Suprapubic skin (tissue), 4 donors: ENCODE results near the gene RAMACL. TPM values are rescaled to one million over a fixed set of nuclear protein-coding genes. Genes with fewer than 3 reads are reported as not detected.

Experiments used
- DNase-seq, 2 donors: peaks; one replicate each; pipeline ENCODE4 v3.0.0-alpha.2; 2019; ENCODE audit warnings: low spot score in 2 of 2
- H3K27ac ChIP-seq: fragments of 200-600 bp; sonication (generic); one replicate; pipeline ENCODE4 v1.5.1; 2019
- H3K27me3 ChIP-seq: fragments of 200-600 bp; sonication (generic); one replicate; pipeline ENCODE4 v1.5.1; 2019
- H3K36me3 ChIP-seq: fragments of 200-600 bp; sonication (generic); one replicate; pipeline ENCODE4 v1.5.1; 2019
- H3K4me1 ChIP-seq: fragments of 200-600 bp; sonication (generic); one replicate; pipeline ENCODE4 v1.5.1; 2019
- H3K4me3 ChIP-seq: fragments of 200-600 bp; sonication (generic); one replicate; pipeline ENCODE4 v1.5.1; 2019; ENCODE audit warnings: mild to moderate bottlenecking
- H3K9me3 ChIP-seq: fragments of 200-600 bp; sonication (generic); one replicate; pipeline ENCODE4 v1.5.1; 2019
- CTCF ChIP-seq, 2 donors: fragments of 200-600 bp in 1 of 2; fragments of 450-650 bp in 1 of 2; sonication (generic) in 1 of 2; IDR thresholded peaks; one replicate each; pipeline ENCODE4 v1.5.1; 2016 to 2019; ENCODE audit warnings: antibody characterized with exemption in 2 of 2, mild to moderate bottlenecking in 1 of 2, moderate library complexity in 1 of 2
- EP300 ChIP-seq: sonication (generic); formaldehyde crosslinking; IDR thresholded peaks from one replicate; pipeline ENCODE4 v1.6.1; 2017; ENCODE audit warnings: antibody characterized with exemption
- POLR2A ChIP-seq, 2 donors: fragments of 450-650 bp; IDR thresholded peaks; one replicate each; pipeline ENCODE4 v1.6.1; 2017; ENCODE audit warnings: antibody characterized with exemption in 2 of 2, mild to moderate bottlenecking in 2 of 2, moderate library complexity in 2 of 2
- POLR2AphosphoS5 ChIP-seq, 3 donors: sonication (generic); formaldehyde crosslinking; IDR thresholded peaks; one replicate each; pipeline ENCODE4 v1.6.1; 2017; ENCODE audit warnings: antibody characterized with exemption in 3 of 3
- WGBS: methylation state at CpG from one replicate; pipeline ENCODE4 v1.1.5; 2018; 5-methylcytosine and 5-hydroxymethylcytosine counted together
- total RNA-seq, 4 donors: library from RNA; depleted of rRNA; stranded (reverse); fragments of >200 nt; gene quantifications; one replicate each; pipeline ENCODE4 v1.1.0, GENCODE V29; 2016

The RAMACL gene
- total RNA-seq, 4 donors from 2014 or later = 1.0 to 3.6 (median 1.1) TPM

- DNase-seq = no peak
- TF ChIP-seq EP300 (no peak), POLR2AphosphoS5 (IDR thresholded peaks at IDR 0.05) (no peak), POLR2A (IDR thresholded peaks at IDR 0.05) (no peak), CTCF (IDR thresholded peaks at IDR 0.05) (no peak)
- 77% methylated on average over 5 of the region's 6 CpGs for WGBS
These were observed 44.0 kb upstream of the RAMACL start for GRCh38 chr6:166630462-166630861.

GRCh38 chr6:166629628-166630027 lies 43.1 kb upstream of the RAMACL start:
- Histone ChIP-seq H3K27me3 (peaks cover 7% of the 10 kb centered on the region), H3K27ac (no peak overlapping the region), H3K9me3 (no peaks in the 10 kb centered on the region), H3K4me3 (no peak overlapping the region), H3K36me3 (no peaks in the 10 kb centered on the region), H3K4me1 (peaks cover 21% of the 10 kb centered on the region)
- TF ChIP-seq POLR2A (IDR thresholded peaks at IDR 0.05) (no peak), EP300 (no peak), POLR2AphosphoS5 (IDR thresholded peaks at IDR 0.05) (no peak), CTCF (IDR thresholded peaks at IDR 0.05) (no peak)
- no peak for DNase-seq
- whole genome bisulfite sequencing = 89% methylated on average over 5 of the region's 5 CpGs

More at GRCh38 chr6:166630462-166630861, 44.0 kb upstream of the RAMACL start:
- peaks cover 3% of the 10 kb centered on the region for H3K27me3 ChIP-seq
- H3K4me3 ChIP-seq = no peak overlapping the region
- H3K9me3 ChIP-seq = no peaks in the 10 kb centered on the region
- no peak overlapping the region for H3K27ac ChIP-seq
- H3K4me1 ChIP-seq = peaks cover 16% of the 10 kb centered on the region
- no peaks in the 10 kb centered on the region for H3K36me3 ChIP-seq

- Histone ChIP-seq H3K27ac (peak overlapping the region; percentile 93), H3K9me3 (no peaks in the 10 kb centered on the region), H3K36me3 (no peaks in the 10 kb centered on the region), H3K4me3 (peak overlapping the region; percentile 88), H3K4me1 (peaks cover 31% of the 10 kb centered on the region), H3K27me3 (peaks cover 7% of the 10 kb centered on the region)
- no peak for TF ChIP-seq EP300
- TF ChIP-seq POLR2A (IDR thresholded peaks at IDR 0.05) = no peak
- WGBS = 4% methylated on average over 49 of the region's 61 CpGs
- peak; percentile 88 for DNase-seq
These were observed 41.7 kb upstream of the RAMACL start for GRCh38 chr6:166627875-166628801.

- H3K4me1 ChIP-seq = peaks cover 31% of the 10 kb centered on the region
- peak; percentile 100 for DNase-seq
- no peaks in the 10 kb centered on the region for H3K9me3 ChIP-seq
- H3K4me3 ChIP-seq = peak within 1 kb of the TSS; percentile 88
- H3K27me3 ChIP-seq = peaks cover 7% of the 10 kb centered on the region
- 1% methylated on average over 33 of the region's 87 CpGs for WGBS
- peak within 1 kb of the TSS; percentile 93 for H3K27ac ChIP-seq
- no peak for TF ChIP-seq EP300
- TF ChIP-seq POLR2AphosphoS5 (IDR thresholded peaks at IDR 0.05) = peak in 1 of 3 donors; percentile 38
- peak; percentile 70 to 90 for TF ChIP-seq POLR2A (IDR thresholded peaks at IDR 0.05)
- no peak for TF ChIP-seq CTCF (IDR thresholded peaks at IDR 0.05)
- H3K36me3 ChIP-seq = no peaks in the 10 kb centered on the region
These were observed 40.8 kb upstream of the RAMACL start, which contains the start of gene RPS6KA2 for GRCh38 chr6:166627033-166627874. Gene RPS6KA2 (minus strand): TSS chr6:166627251. CDS start chr6:166627019, 232 bp downstream.

GRCh38 chr6:166626177-166627032 lies 39.9 kb upstream of the RAMACL start:
- Histone ChIP-seq H3K9me3 (no peaks in the 10 kb centered on the region), H3K27ac (peak overlapping the region; percentile 90), H3K36me3 (no peaks in the 10 kb centered on the region), H3K4me1 (peaks cover 37% of the 10 kb centered on the region), H3K4me3 (peak overlapping the region; percentile 88), H3K27me3 (peaks cover 7% of the 10 kb centered on the region)
- TF ChIP-seq POLR2AphosphoS5 (IDR thresholded peaks at IDR 0.05) = no peak
- TF ChIP-seq EP300 = no peak
- TF ChIP-seq POLR2A (IDR thresholded peaks at IDR 0.05) = no peak
- 2% methylated on average over 12 of the region's 66 CpGs for WGBS
- no peak for DNase-seq
